ENCODE measurements around the gene KCNQ1OT1. TPM values are rescaled to one million over a fixed set of nuclear protein-coding genes. Genes with fewer than 3 reads are reported as not detected.
"Not testable (repeated sequence)": the region's sequence is repeated elsewhere in the genome, so short reads cannot be mapped to it uniquely, and the experiment has no call there.

KCNQ1OT1 gene
- total RNA-seq, 1 donor from 2014 or later: 0.54 TPM

DNA sequence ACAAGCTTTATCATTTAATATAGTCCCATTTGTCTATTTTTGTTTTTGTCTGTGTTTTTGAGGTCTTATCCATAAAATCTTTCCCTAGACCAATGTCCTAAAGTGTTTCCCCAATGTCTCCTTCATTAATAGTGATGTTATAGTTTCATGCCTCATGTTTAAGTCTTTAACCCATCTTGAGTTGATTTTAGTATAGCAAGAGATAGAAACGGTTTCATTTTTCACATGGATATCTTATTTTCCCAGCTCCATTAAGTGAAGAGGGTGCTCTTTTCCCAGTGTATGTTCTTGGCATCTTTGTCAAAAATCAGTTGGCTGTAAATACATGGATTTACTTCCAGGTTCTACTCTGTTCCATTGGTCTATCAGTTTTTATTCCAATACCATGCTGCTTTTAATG lies 58.2 kb downstream of the KCNQ1OT1 start:
- Histone ChIP-seq H3K4me3 (ENCODE audit: low read depth, low read length) (no peak overlapping the region), H3K27me3 (ENCODE audit: control insufficient read depth, insufficient read depth, low read length) (no peaks in the 10 kb centered on the region), H3K36me3 (ENCODE audit: control insufficient read depth, insufficient read depth, low read length) (no peaks in the 10 kb centered on the region)
- TF ChIP-seq, protein P1, sequence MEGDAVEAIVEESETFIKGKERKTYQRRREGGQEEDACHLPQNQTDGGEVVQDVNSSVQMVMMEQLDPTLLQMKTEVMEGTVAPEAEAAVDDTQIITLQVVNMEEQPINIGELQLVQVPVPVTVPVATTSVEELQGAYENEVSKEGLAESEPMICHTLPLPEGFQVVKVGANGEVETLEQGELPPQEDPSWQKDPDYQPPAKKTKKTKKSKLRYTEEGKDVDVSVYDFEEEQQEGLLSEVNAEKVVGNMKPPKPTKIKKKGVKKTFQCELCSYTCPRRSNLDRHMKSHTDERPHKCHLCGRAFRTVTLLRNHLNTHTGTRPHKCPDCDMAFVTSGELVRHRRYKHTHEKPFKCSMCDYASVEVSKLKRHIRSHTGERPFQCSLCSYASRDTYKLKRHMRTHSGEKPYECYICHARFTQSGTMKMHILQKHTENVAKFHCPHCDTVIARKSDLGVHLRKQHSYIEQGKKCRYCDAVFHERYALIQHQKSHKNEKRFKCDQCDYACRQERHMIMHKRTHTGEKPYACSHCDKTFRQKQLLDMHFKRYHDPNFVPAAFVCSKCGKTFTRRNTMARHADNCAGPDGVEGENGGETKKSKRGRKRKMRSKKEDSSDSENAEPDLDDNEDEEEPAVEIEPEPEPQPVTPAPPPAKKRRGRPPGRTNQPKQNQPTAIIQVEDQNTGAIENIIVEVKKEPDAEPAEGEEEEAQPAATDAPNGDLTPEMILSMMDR (IDR thresholded peaks at IDR 0.05; ENCODE audit: insufficient read depth, low read length, poor library complexity, severe bottlenecking): no peak
- DNase-seq (ENCODE audit: low read depth): no peak

DNA sequence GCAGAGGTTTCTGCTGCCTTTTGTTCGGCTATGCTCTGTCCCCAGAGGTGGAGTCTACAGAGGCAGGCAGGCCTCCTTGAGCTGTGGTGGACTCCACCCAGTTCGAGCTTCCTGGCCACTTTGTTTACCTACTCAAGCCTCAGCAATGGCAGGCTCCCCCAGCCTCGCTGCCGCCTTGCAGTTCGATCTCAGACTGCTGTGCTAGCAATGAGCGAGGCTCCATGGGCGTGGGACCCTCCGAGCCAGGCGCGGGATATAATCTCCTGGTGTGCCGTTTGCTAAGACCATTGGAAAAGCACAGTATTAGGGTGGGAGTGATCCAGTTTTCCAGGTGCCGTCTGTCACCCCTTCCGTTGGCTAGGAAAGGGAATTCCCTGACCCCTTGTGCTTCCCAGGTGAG lies 60.0 kb downstream of the KCNQ1OT1 start:
- not testable (repeated sequence) for DNase-seq (ENCODE audit: low read depth); H3K36me3 ChIP-seq (ENCODE audit: control insufficient read depth, insufficient read depth, low read length); H3K4me3 ChIP-seq (ENCODE audit: low read depth, low read length); H3K27me3 ChIP-seq (ENCODE audit: control insufficient read depth, insufficient read depth, low read length)

DNA sequence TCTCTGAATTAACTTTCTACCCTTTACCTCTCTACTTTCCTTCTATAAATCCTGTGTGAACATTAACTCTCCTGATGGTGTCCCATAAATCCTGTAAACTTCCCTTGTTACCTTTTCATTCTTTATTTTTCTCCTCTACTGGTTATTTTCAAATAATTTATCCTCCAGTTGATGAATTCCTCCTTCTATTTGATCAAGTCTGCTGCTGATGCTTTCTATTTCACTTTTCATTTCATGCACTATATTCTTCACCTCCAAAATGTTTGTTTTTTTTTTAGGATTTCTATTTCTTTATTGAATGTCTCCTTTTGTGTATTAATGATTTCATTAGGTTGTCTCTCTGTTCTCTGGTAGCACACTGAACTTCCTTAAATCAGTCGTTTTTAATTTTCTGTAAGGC lies 68.6 kb downstream of the KCNQ1OT1 start:
- no peak overlapping the region for H3K4me3 ChIP-seq (ENCODE audit: low read depth, low read length)
- no peak for DNase-seq (ENCODE audit: low read depth)
- TF ChIP-seq, protein P1 (IDR thresholded peaks at IDR 0.05; ENCODE audit: insufficient read depth, low read length, poor library complexity, severe bottlenecking): no peak
- H3K27me3 ChIP-seq (ENCODE audit: control insufficient read depth, insufficient read depth, low read length): no peaks in the 10 kb centered on the region
- no peaks in the 10 kb centered on the region for H3K36me3 ChIP-seq (ENCODE audit: control insufficient read depth, insufficient read depth, low read length)

DNA sequence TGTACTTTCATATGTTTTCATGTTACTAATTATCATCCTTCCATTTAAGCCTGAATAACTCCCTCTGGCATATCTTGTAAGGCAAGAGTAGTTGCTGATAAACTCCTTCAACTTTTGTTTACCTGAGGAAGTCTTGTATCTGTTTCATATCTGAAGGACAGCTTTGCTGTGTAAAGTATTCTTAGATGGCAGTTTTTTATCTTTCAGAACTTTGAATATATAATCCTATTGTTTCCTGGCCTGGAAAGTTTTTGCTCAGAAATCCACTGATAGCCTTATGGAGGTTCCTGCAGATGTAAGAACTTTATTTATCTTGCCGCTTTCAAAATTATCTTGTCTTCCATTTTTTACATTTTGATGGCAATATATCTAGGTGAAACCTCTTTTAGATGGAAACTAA lies 69.1 kb downstream of the KCNQ1OT1 start:
- Histone ChIP-seq H3K36me3 (ENCODE audit: control insufficient read depth, insufficient read depth, low read length) (no peaks in the 10 kb centered on the region), H3K27me3 (ENCODE audit: control insufficient read depth, insufficient read depth, low read length) (no peaks in the 10 kb centered on the region), H3K4me3 (ENCODE audit: low read depth, low read length) (no peak overlapping the region)
- no peak for DNase-seq (ENCODE audit: low read depth)
- TF ChIP-seq, protein P1 (IDR thresholded peaks at IDR 0.05; ENCODE audit: insufficient read depth, low read length, poor library complexity, severe bottlenecking): no peak

DNA sequence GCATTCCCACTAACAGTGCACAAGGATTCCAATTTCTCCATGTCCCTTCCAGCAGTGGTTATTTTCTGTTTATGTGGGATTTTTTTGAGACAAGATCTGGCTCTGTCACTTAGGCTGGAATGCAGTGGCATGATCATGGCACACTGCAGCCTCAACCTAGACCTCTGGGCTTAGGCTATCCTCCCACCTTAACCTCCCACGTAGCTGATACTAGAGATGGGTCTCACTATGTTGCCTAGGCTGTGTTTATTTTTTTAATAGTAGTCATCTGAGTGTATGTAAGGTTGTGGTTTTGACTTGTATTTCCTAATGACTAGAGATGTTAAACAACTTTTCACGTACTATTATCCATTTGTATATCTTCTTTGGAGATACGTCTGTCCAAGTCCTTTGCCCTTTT lies 74.6 kb downstream of the KCNQ1OT1 start:
- no peak for DNase-seq (ENCODE audit: low read depth)
- no peaks in the 10 kb centered on the region for H3K27me3 ChIP-seq (ENCODE audit: control insufficient read depth, insufficient read depth, low read length)
- no peak overlapping the region for H3K4me3 ChIP-seq (ENCODE audit: low read depth, low read length)
- TF ChIP-seq, protein P1 (IDR thresholded peaks at IDR 0.05; ENCODE audit: insufficient read depth, low read length, poor library complexity, severe bottlenecking): no peak
- H3K36me3 ChIP-seq (ENCODE audit: control insufficient read depth, insufficient read depth, low read length): no peaks in the 10 kb centered on the region

DNA sequence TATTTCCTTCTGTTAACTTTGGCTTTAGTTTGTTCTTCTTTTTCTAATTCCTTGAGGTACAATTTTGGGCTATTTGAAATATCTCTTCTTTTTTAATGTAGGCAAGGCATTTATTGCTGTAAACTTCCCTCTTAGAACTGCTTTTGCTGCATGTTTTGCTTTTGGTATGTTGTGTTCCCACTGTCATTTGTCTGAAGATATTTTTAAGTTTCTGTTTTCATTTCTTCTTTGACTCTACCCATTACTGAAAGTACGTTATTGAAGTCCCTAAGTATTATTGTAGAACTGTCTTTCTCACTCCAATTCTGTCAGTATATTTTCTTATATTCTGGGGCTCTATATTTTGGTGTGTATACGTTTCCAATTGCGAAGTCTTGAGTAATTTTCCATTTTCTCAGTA lies 77.9 kb downstream of the KCNQ1OT1 start:
- H3K4me3 ChIP-seq (ENCODE audit: low read depth, low read length): no peak overlapping the region
- no peak for DNase-seq (ENCODE audit: low read depth)
- no peaks in the 10 kb centered on the region for H3K36me3 ChIP-seq (ENCODE audit: control insufficient read depth, insufficient read depth, low read length)
- H3K27me3 ChIP-seq (ENCODE audit: control insufficient read depth, insufficient read depth, low read length): no peaks in the 10 kb centered on the region
- TF ChIP-seq, protein P1 (IDR thresholded peaks at IDR 0.05; ENCODE audit: insufficient read depth, low read length, poor library complexity, severe bottlenecking): no peak

All from kidney epithelial cell (primary cell).